ENCODE measurements around the gene OCEL1. TPM values are rescaled to one million over a fixed set of nuclear protein-coding genes. Genes with fewer than 3 reads are reported as not detected.

The OCEL1 gene
- total RNA-seq, 1 experiment from 2014 or later: 25.7 TPM

DNA sequence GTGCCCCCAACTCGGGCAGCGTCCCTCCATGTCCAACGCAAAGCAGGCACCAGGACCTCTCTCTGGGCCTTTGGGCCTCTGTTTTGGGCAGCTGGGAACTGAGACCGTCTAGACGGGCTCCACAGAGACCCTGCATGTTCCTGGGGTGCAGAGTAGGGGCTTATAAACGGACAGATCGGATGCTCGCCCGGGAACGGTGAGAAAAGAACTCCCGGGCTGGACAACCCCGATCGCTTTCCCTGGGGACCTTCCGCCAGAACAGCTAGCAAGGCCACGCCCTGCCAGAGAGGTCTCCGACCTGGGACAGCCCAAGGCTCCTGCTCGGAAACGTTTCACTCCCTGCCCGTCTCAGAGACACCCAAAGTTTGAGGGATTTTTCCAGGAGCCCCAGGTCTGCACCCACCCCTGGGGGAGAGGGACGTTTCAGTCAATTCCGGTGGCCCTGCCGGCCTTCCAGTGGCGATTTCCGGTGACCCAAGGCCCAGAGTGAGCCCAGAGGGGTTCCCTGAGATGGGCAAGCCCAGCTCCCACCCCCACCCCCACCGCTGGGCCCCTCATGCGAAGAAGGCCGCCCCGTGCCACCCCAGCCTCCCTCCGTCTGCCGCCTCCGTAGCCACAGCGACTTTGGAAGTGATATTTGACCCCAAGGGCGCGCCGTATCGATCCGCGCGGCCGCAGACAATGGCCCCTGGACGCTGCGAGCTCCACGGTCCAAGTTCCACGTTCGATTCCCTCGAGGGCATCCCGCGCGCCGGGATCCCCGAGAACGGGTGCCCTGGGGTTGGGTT, 18.0 kb downstream of the OCEL1 start:
- Histone ChIP-seq H2BK20ac (ENCODE audit: low read depth, low read length, poor library complexity, severe bottlenecking) (no peak overlapping the region), H2AK5ac (ENCODE audit: insufficient read length, low read length) (no peak overlapping the region), H2BK15ac (ENCODE audit: low read depth, low read length) (no peak overlapping the region), H4K20me1 (ENCODE audit: control insufficient read depth, insufficient read depth, insufficient read length) (no peaks in the 10 kb centered on the region), H3T11ph (ENCODE audit: low read length) (no peak overlapping the region), H3K9ac (ENCODE audit: extremely low read depth, insufficient read length, low read length) (peak overlapping the region; percentile 6), H3K27me3 (ENCODE audit: insufficient read depth, low read length) (no peaks in the 10 kb centered on the region), H2BK12ac (ENCODE audit: insufficient read length, low read depth, low read length) (no peak overlapping the region), H2BK120ac (ENCODE audit: low read depth, low read length, poor library complexity, severe bottlenecking) (no peak overlapping the region), H3K9me3 (ENCODE audit: control insufficient read depth, low read depth, low read length) (no peaks in the 10 kb centered on the region), H2BK5ac (ENCODE audit: insufficient read length, low read length) (no peak overlapping the region), H3K18ac (ENCODE audit: insufficient read length, low read depth, low read length) (no peak overlapping the region), H3K23me2 (ENCODE audit: insufficient read length, low read depth, low read length, poor library complexity, severe bottlenecking) (peaks cover 17% of the 10 kb centered on the region), H4K8ac (replicated peaks; ENCODE audit: insufficient read length, low read depth, low read length) (no peak overlapping the region), H3K4ac (ENCODE audit: low read depth, low read length) (no peak overlapping the region), H3K79me2 (ENCODE audit: insufficient read depth, low read length) (peaks cover 26% of the 10 kb centered on the region; the same call in 1 of the 2 replicates), H4K5ac (ENCODE audit: insufficient read length, low read depth, low read length) (no peak overlapping the region), H3K14ac (ENCODE audit: insufficient read depth, low read length) (peak overlapping the region; percentile 44; the same call in 1 of the 2 replicates), H3K56ac (ENCODE audit: insufficient read length, low read depth, low read length) (no peak overlapping the region), H3K27ac (ENCODE audit: insufficient read length, low read depth, low read length) (no peak overlapping the region), H3K4me2 (ENCODE audit: insufficient read depth, insufficient read length, low read length) (peak overlapping the region; percentile 63), H4K91ac (ENCODE audit: insufficient read length, low read depth, low read length) (no peak overlapping the region), H2AFZ (ENCODE audit: low read length) (no peak overlapping the region), H3K79me1 (ENCODE audit: insufficient read depth, low read depth, low read length, poor library complexity, severe bottlenecking) (peaks cover 3% of the 10 kb centered on the region), H3K4me1 (ENCODE audit: insufficient read depth, low read length) (peaks cover 4% of the 10 kb centered on the region; the same call in 1 of the 2 replicates), H3K23ac (ENCODE audit: insufficient read length, low read depth, low read length) (no peak overlapping the region)
- Mint-ChIP-seq H3K27me3 (ENCODE audit: low read depth) (peaks cover 2% of the 10 kb centered on the region; the same call in 1 of the 2 replicates), H3K9me3 (peaks cover 0 to 3% of the 10 kb centered on the region in 2 experiments; a peak in 1 of 5 replicates), H3K4me1 (peaks cover 43 to 48% of the 10 kb centered on the region in 2 experiments), H3K36me3 (ENCODE audit: insufficient read depth in 1 of 3, low read depth in 3 of 3) (peaks cover 0 to 22% (median 20%) of the 10 kb centered on the region in 3 experiments; a peak in 6 of 7 replicates), H3K4me3 (peak overlapping the region; percentile 91 to 95), H3K27ac (peak overlapping the region; percentile 58 to 93 (median 82); a peak in 4 of 7 replicates)
- no peak for TF ChIP-seq CTCF (conservative IDR thresholded peaks at IDR 0.05)
- no CpG with 5 or more reads among the region's 52 CpGs for WGBS (ENCODE audit: extremely low coverage, insufficient read length, low lambda C conversion rate)
- DNase-seq: peak; percentile 59

All from H9 (cell line).